Psoas muscle (tissue), 8 donors: ENCODE data around the gene GRAMD1B. TPM values are rescaled to one million over a fixed set of nuclear protein-coding genes. Genes with fewer than 3 reads are reported as not detected.

Experiments
- ATAC-seq, 4 donors: fragments of 200-7000 bp; cut with Tn5 transposase; one replicate each; pipeline ENCODE4 v1.9.1; 2020; ENCODE audit warnings: moderate library complexity in 3 of 4, mild to moderate bottlenecking in 2 of 4
- DNase-seq, 2 donors: peaks; one replicate each; pipeline ENCODE4 v3.0.0-alpha.2; 2020
- H3K27ac ChIP-seq: fragments of 200-600 bp; one replicate; pipeline ENCODE4 v1.8.0; 2022
- H3K27me3 ChIP-seq, 3 donors: fragments of 200-600 bp in 1 of 3; one replicate each; pipeline versions ENCODE4 v1.6.1 to v1.8.0; 2013 to 2022; ENCODE audit warnings: low read length in 2 of 3, mild to moderate bottlenecking in 2 of 3, moderate library complexity in 1 of 3; ENCODE audit not compliant: insufficient read depth in 3 of 3
- H3K36me3 ChIP-seq, 2 donors: fragments of 200-600 bp in 1 of 2; one replicate each; pipeline versions ENCODE4 v1.6.1 to v1.8.0; 2013 to 2022; ENCODE audit warnings: low read depth in 1 of 2, mild to moderate bottlenecking in 1 of 2, moderate library complexity in 1 of 2; ENCODE audit not compliant: insufficient read depth in 1 of 2
- H3K4me1 ChIP-seq: fragments of 200-600 bp; one replicate; pipeline ENCODE4 v1.8.0; 2022
- H3K4me3 ChIP-seq: fragments of 200-600 bp; one replicate; pipeline ENCODE4 v1.8.0; 2022; ENCODE audit warnings: mild to moderate bottlenecking
- H3K9me3 ChIP-seq: fragments of 200-600 bp; one replicate; pipeline ENCODE4 v1.8.0; 2022
- WGBS, 3 donors: extraction: QIAGEN DNeasy Blood & Tissue Kit; methylation state at CpG; one replicate each; pipeline versions ENCODE4 v1.1.6 to v1.1.7; 2013; 5-methylcytosine and 5-hydroxymethylcytosine counted together
- intact Hi-C, 2 donors: fragments of 100-400 bp; cut with DNase I; formaldehyde crosslinking; loops; one replicate each; pipeline versions ENCODE4 v1.11.0 to v1.14.2; 2022
- polyA plus RNA-seq, 3 donors: library from polyadenylated mRNA; stranded (reverse); fragments of 200-250 nt; gene quantifications; one replicate each; pipeline ENCODE4 v1.2.3, GENCODE V29; 2013
- total RNA-seq, 4 donors: library from RNA; stranded (reverse); fragmentation: NEBNext Ultra II Directional in 2 of 4; extraction: Animal tissue kit (Norgen Biotek cat#: 25700) in 2 of 4; gene quantifications; one replicate each; pipeline versions ENCODE4 v1.2.1 to v1.2.4, GENCODE V29; 2021 to 2023
- TF ChIP-seq, protein P1 (sequence below): fragments of 200-600 bp; IDR thresholded peaks from one replicate; pipeline ENCODE4 v1.8.0; 2022; ENCODE audit warnings: antibody characterized with exemption
- donor health status: healthy with polysubstance abuse.
- donor health status: DM: no; HTN: no; CAD: no; lungs with moderate emphysema.
- donor health status: Bipolar disorder and iron deficiency.
- donor health status: healthy.
- donor health status: DM: yes; HTN: yes; CAD: no.
- donor health status: DM: no; HTN: no; CAD: no.
- donor health status: DM: no; HTN: no; CAD: no.
- donor health status: DM: yes; HTN: yes; CAD: no.

The GRAMD1B gene
- total and polyA plus RNA-seq, 7 donors: 0.67 to 24.0 (median 6.8) TPM

DNA sequence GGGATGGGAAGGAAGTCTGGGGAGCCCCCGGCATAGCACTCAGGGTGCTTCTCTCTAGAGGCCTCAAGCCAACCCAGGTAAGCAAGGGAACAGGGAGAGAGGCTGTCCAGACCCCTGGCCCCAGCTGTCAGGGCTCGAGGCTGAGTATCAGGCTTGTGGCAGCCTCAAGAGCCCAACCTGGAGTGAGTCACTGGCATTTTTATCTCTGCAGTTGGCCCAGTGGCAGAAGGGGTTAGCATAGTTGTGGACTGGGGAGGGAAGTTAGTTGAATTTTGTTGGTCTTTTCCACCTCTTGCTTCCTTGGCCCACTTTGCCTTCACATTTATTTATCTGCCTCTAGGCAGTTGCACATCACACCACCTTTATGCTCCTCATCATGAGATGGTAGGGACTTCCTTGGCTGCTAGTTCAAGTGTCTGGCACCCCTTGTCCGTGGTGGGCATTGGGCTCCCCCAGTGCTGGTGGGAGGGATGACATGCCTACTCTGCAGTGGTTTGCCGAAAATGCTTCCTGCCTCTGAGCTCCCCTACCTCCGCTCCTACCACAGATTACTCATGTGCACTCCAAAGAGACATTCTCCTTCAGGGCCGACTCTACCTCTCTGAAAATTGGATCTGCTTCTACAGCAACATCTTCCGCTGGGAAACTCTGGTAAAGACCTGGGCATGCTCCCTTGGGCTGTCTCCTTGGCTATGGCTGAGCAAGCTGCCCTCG lies 164.3 kb downstream of the GRAMD1B start:
- peaks cover 0 to 14% of the 10 kb centered on the region in 2 donors for H3K36me3 ChIP-seq

DNA sequence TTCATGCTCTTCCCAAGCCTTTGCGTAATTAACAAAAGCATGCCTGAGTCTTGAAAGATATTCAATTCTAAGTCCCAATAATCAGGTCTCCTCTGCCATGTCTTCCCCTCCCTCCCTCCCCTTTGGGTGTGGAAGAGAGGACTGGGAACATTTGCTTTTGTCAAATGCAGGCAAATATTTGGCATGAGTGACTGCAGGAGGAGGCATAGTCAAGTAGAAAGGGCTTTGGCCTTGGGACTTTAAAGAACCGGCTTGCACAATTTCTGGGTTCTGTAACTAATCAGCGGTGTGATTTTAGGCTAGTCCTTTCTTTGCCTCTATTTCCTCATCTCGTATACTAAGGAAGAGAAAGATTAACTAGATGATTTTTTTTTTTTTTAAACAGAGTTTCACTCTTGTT lies 164.9 kb downstream of the GRAMD1B start:
- no peaks in the 10 kb centered on the region for H3K9me3 ChIP-seq
- TF ChIP-seq, protein P1, sequence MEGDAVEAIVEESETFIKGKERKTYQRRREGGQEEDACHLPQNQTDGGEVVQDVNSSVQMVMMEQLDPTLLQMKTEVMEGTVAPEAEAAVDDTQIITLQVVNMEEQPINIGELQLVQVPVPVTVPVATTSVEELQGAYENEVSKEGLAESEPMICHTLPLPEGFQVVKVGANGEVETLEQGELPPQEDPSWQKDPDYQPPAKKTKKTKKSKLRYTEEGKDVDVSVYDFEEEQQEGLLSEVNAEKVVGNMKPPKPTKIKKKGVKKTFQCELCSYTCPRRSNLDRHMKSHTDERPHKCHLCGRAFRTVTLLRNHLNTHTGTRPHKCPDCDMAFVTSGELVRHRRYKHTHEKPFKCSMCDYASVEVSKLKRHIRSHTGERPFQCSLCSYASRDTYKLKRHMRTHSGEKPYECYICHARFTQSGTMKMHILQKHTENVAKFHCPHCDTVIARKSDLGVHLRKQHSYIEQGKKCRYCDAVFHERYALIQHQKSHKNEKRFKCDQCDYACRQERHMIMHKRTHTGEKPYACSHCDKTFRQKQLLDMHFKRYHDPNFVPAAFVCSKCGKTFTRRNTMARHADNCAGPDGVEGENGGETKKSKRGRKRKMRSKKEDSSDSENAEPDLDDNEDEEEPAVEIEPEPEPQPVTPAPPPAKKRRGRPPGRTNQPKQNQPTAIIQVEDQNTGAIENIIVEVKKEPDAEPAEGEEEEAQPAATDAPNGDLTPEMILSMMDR: no peak
- DNase-seq: no peak
- no peak overlapping the region for H3K4me3 ChIP-seq
- ATAC-seq: no peak
- WGBS, 3 donors: 84 to 94% (median 84%) methylated on average over 4 of the region's 4 CpGs
- peaks cover 20% of the 10 kb centered on the region for H3K4me1 ChIP-seq
- intact Hi-C loops: no loop called here
- H3K27ac ChIP-seq: no peak overlapping the region
- H3K27me3 ChIP-seq: no peaks in the 10 kb centered on the region
- peaks cover 0 to 15% of the 10 kb centered on the region in 2 donors for H3K36me3 ChIP-seq

More for the DNA sequence above, 164.3 kb downstream of the GRAMD1B start:
- TF ChIP-seq, protein P1: no peak
- DNase-seq (peak in 1 of 2 donors; percentile 16), ATAC-seq (no peak)
- no peaks in the 10 kb centered on the region for H3K9me3 ChIP-seq
- 87 to 95% (median 89%) methylated on average over 8 of the region's 8 CpGs for WGBS, 3 donors
- H3K27ac ChIP-seq: no peak overlapping the region
- H3K4me3 ChIP-seq: no peak overlapping the region
- H3K4me1 ChIP-seq: peaks cover 24% of the 10 kb centered on the region
- intact Hi-C loops: no loop called here
- H3K27me3 ChIP-seq: no peaks in the 10 kb centered on the region

DNA sequence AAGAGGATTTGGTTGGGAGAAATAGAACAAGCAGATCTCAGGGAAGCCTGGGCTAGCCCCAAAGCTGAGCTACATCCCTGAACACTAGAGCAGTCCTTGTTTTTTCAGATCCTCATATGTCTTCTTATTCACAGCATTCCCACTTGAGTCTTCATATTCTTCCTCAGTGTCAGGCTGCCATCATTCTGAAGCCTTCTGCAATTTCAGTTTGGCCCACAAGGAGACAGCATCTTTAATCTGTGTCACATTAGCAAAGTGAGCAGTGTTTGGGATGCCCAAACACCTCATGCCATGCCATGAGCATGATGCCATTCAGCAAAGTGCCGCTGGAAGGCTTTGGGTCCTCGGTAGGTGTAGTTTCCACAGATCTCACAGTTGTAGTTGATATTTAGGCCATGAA lies 167.8 kb downstream of the GRAMD1B start:
- 93 to 100% (median 99%) methylated on average over 2 of the region's 2 CpGs for WGBS, 3 donors
- DNase-seq: no peak
- Histone ChIP-seq H3K4me1 (no peaks in the 10 kb centered on the region), H3K27ac (no peak overlapping the region), H3K36me3 (peaks cover 0 to 25% of the 10 kb centered on the region in 2 donors), H3K27me3 (no peaks in the 10 kb centered on the region), H3K4me3 (no peak overlapping the region), H3K9me3 (no peaks in the 10 kb centered on the region)
- TF ChIP-seq, protein P1: no peak
- no peak for ATAC-seq
- intact Hi-C loops: no loop called here

DNA sequence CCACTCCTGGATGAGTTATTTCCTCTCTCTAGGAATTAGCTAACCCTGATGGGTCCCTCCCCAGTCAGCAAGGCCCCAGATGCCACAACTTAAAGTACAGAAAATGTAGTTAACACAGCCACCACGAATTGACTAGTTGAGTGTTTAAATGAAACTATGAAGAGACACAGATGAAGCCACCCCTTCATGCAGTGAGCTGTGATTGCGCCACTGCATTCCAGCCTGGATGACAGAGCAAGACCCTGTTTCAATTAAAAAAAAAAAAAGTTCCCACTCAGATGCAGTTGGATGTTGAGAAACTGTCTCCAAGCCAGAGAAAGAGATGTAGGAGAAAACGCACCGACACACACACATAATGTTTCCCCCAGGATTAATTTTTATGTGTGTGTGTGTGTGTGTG lies 171.1 kb downstream of the GRAMD1B start:
- DNase-seq (no peak), ATAC-seq (no peak)
- TF ChIP-seq, protein P1: no peak
- 88 to 89% (median 88%) methylated on average over 4 of the region's 4 CpGs for WGBS, 3 donors
- Histone ChIP-seq H3K36me3 (peaks cover 0 to 43% of the 10 kb centered on the region in 2 donors), H3K9me3 (no peaks in the 10 kb centered on the region), H3K27me3 (no peaks in the 10 kb centered on the region), H3K4me3 (no peak overlapping the region), H3K27ac (no peak overlapping the region), H3K4me1 (no peaks in the 10 kb centered on the region)
- intact Hi-C loops: no loop called here

DNA sequence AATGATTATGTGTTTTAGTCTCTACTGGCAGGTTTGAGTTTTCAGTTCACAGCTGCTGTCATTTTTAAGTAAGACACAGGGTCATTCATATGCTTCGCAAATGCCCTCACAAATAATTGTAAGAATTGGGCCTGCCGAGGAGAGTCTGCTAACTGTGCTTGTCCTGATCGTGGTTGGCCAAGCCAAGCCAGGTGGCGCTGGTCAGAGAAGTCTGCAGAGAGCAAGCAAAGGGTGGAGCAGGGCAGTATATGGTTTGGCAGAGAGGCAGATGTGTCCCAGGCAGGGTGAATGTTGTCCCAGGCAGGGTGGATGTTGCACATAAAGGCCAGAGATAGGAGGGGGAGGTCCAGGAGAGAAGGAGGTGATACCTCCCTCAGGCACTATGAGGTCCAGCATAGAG lies 171.7 kb downstream of the GRAMD1B start:
- Histone ChIP-seq H3K9me3 (no peaks in the 10 kb centered on the region), H3K27me3 (no peaks in the 10 kb centered on the region)

More for the DNA sequence above, 171.7 kb downstream of the GRAMD1B start:
- peaks cover 0 to 49% of the 10 kb centered on the region in 2 donors for H3K36me3 ChIP-seq
- intact Hi-C loops: no loop called here
- H3K27ac ChIP-seq: no peak overlapping the region
- H3K4me1 ChIP-seq: no peaks in the 10 kb centered on the region
- WGBS, 3 donors: 78 to 94% (median 85%) methylated on average over 4 of the region's 4 CpGs
- H3K4me3 ChIP-seq: no peak overlapping the region
- TF ChIP-seq, protein P1: no peak
- ATAC-seq (no peak), DNase-seq (no peak)
